ENCODE measurements around the gene PPP1R9A. TPM values are rescaled to one million over a fixed set of nuclear protein-coding genes. Genes with fewer than 3 reads are reported as not detected.

PPP1R9A gene
- total RNA-seq, 2 donors from 2014 or later = 22.5 to 27.7 TPM

GRCh38 chr7:95219721-95220120, 312.3 kb downstream of the PPP1R9A start:
- ATAC-seq (no peak), DNase-seq (no peak)
- intact Hi-C loops (cut with DNase I) = no loop called here

DNA sequence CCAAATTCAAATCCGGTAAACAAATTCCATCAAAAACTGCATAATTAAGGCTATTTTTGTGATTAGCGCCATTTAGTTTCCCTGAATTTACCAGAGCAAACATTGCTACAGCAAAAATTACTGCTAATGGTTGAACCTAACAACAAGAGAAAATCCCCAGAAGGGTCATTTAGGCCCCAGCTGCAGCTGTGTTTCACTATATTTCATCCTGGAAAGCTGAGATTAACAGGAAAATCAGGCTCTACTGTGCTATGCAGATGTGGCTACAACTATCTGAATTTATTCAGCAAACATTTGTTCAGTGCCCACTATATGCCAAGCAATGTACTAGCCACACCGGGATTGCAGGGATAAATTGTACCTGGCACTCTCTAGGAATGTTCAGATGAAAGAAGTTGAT, 312.9 kb downstream of the PPP1R9A start:
- DNase-seq (no peak), ATAC-seq (no peak)
- intact Hi-C loops (cut with DNase I) = no loop called here

- DNase-seq = no peak
- intact Hi-C loops (cut with DNase I) = no loop called here
- ATAC-seq = no peak
These were observed 317.9 kb downstream of the PPP1R9A start for GRCh38 chr7:95225301-95225700.

DNA sequence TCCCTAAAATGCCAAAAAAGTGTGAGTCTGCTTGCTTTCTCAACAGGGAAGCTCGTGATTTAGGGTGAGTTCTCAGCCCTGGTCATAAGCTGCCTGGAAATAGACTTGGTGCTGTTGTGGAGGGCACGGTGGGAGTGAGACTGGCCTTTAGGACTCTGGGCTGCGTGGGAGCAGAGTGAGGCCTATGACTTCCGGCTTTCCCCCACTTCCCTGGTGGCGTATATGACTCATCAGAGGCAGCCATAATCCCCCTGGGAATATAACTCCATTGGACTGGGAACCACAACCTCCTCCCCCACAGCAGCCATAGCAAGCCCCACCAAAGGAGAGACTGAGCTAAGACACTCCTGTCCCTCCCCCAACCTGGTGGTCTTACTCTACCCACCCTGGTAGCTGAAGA, 321.9 kb downstream of the PPP1R9A start:
- ATAC-seq = no peak
- intact Hi-C loops (cut with DNase I) = no loop called here

DNA sequence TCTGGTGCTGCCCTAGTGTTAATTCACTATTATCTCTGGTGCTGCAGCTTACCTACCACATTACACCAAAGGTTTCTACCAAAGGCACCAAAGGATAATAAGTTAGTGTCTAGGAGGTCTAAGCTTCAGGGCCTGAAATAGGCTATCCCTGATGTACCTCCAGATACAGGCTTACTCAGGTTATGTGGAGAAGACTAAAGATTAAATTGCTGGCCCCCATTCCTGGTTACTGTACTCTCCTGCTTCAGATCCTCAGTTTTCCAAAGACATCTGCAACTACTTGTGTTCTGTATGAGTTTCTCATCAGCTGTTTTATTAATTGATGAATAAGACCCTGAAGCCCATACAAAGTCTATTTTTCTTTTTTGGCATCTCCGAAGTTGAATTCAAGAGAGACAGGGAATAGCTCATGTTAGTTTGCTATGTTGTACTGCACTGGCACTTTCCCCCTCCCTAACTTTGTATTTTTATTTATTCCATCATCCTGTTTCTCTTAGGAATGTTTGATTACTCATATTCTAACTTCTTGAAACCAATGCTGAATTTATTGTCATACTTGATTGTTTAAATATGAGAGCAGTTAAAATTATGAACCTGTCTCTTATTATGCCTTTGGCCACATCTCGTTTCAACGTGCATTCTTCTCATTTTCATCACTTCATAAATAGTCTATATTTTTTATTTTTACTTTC, 331.0 kb downstream of the PPP1R9A start:
- DNase-seq = no peak
- no peak for ATAC-seq
- intact Hi-C loops (cut with DNase I) = no loop called here

More for the DNA sequence above, 321.9 kb downstream of the PPP1R9A start:
- DNase-seq = no peak

- intact Hi-C loops (cut with DNase I) = loop anchor here in 1 of 2 donors (10.0 kb wide), 1 partner anchor 796 kb away; no protein-coding TSS in a partner anchor
- no peak for ATAC-seq
- no peak for DNase-seq
These were observed 333.5 kb downstream of the PPP1R9A start for GRCh38 chr7:95240921-95241320.

DNA sequence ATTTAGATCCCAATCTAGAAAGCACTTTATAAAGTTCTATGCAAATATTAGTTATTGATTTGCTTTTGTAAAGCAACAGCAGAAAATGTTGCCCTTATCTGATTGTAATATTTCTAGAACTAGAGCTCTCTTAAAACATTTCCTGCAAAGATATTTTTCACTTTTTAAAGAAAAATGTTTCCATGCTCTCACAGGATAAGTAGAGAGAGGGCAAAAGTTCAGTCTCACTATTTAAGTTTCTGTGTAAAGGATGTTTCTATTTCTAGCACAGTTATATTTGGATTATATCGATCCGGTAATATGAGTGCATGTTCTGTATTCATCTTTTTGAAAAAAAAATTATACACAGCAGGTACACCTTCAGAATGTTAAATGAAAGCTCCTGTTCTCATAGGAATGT, 334.9 kb downstream of the PPP1R9A start:
- DNase-seq (no peak), ATAC-seq (no peak)
- intact Hi-C loops (cut with DNase I) = loop anchor here in 1 of 2 donors (10.0 kb wide), 1 partner anchor 797 kb away; no protein-coding TSS in a partner anchor

DNA sequence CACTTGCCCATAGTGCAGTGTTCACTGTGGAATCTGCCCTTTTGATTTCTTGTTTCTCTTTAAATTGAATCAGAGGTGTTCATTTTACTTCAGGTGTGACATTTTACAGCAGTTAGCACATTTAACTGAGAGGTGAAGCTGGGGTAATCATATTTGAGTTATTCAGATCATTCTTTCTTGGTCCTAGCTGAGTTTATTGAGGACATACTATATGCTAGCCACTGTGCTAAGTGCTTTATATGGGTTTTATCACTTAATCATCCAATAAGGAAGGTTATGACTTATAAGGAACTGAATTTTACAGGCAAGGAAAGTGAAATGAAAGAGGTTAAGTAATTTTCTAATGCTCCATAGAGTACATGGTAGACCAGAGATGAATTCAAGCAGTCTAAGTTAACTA, 337.2 kb downstream of the PPP1R9A start:
- DNase-seq = no peak
- intact Hi-C loops (cut with DNase I) = loop anchor here (5.0 to 10.0 kb wide), 3 partner anchors 797 to 947 kb away; no protein-coding TSS in a partner anchor
- no peak for ATAC-seq

- intact Hi-C loops (cut with DNase I) = loop anchor here (5.0 to 10.0 kb wide), 3 partner anchors 799 to 949 kb away; no protein-coding TSS in a partner anchor
- ATAC-seq = no peak
- no peak for DNase-seq
These were observed 338.6 kb downstream of the PPP1R9A start for GRCh38 chr7:95245828-95246500.

GRCh38 chr7:95246831-95247370, 339.5 kb downstream of the PPP1R9A start:
- intact Hi-C loops (cut with DNase I) = loop anchor here (5.0 to 10.0 kb wide), 3 partner anchors 800 to 950 kb away; no protein-coding TSS in a partner anchor
- ATAC-seq (peak; percentile 84 to 87), DNase-seq (no peak)

- no peak for ATAC-seq
- no peak for DNase-seq
- intact Hi-C loops (cut with DNase I) = no loop called here
These were observed 343.2 kb downstream of the PPP1R9A start for GRCh38 chr7:95250571-95250970.

- ATAC-seq (no peak), DNase-seq (no peak)
- intact Hi-C loops (cut with DNase I) = no loop called here
These were observed 344.6 kb downstream of the PPP1R9A start for GRCh38 chr7:95251966-95252365.

GRCh38 chr7:95253986-95254385, 346.6 kb downstream of the PPP1R9A start:
- DNase-seq (no peak), ATAC-seq (no peak)
- intact Hi-C loops (cut with DNase I) = no loop called here

DNA sequence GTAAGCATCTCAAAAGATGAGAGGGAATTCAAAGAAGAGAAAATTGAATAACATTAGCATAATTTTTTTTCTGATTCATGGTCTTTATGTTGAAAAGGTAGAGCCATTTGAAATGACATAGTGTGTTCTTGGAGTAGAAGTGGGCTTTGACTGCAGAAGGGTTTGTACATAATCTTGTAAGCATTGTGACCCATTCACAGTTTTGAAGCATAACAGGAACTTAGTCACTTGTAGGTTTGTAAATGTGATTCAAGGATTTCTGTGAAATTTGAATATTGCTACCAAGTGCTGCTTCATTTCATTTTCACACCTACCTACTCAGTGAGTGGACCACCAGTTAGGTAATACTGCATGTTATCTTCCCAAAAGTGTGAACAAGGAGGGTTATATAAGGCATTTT, 348.3 kb downstream of the PPP1R9A start:
- ATAC-seq (no peak), DNase-seq (no peak)
- intact Hi-C loops (cut with DNase I) = no loop called here

GRCh38 chr7:95261895-95262415, 354.6 kb downstream of the PPP1R9A start:
- no peak for ATAC-seq
- DNase-seq = no peak
- intact Hi-C loops (cut with DNase I) = no loop called here

DNA sequence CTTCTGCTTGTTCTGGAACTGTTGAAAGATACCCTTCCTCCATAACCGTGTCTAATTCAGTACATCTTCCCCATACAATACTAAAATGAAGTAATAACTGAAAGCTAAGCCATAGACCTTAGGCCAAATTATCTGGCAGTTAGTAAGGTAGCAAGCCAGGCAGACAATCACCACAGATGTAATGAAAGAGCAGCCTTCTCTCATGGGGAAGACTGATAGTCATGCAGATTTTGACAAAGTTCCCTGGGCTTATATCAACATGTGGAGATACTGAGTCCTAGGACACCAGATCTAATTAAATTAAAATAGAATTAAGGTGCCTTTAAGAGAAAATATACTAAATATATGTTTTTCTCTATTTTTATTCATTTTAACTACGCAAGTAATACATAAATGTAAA, 355.5 kb downstream of the PPP1R9A start:
- intact Hi-C loops (cut with DNase I) = no loop called here
- DNase-seq (no peak), ATAC-seq (no peak)

DNA sequence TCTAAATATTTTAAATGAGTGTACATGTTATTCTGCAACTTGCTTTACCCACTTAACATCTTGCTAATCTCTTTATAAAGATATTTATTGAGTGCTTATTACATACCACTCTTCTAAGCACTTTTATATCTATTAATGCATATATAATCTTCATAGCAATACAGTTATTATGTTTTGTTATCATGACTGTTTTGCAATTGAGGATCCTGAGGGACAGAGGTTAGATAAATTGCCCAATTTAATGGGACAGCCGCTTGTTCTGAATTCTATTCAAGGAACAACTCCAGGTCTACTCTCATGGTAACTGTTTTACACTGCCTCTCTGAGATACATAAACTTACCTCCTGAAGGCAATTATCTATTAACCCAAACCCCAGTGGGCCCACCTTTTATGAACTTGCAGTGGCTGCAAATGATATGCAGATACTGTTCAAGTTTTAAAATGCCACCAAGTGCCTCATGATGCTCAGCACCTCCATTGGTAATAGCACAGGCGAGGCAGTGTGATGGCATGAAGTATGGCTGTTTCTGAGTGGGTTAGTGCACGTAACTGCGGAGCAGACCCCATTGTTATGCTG, 356.5 kb downstream of the PPP1R9A start:
- no peak for DNase-seq
- no peak for ATAC-seq
- intact Hi-C loops (cut with DNase I) = no loop called here

GRCh38 chr7:95264363-95264891, 357.0 kb downstream of the PPP1R9A start:
- intact Hi-C loops (cut with DNase I) = no loop called here
- DNase-seq (no peak), ATAC-seq (peak; percentile 34 to 75)

DNA sequence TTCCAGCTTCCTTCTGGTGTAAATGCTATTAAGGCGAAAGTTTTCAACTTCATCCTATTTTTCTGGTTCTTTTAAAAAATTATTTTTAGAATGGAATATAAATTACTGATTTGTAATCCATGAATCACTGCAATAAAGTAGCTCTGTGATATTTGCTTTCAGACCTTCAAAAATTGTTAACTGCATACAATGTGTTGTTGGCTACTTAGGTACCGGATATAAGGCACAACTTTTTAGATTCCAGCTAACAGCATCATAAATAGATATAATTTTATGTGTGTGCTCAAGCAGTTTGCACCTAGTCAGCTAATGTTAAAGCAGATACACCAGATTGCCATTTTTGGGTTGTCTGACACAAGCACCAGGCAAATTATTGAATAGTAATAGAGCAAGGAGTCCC, 358.2 kb downstream of the PPP1R9A start:
- ATAC-seq = no peak
- DNase-seq = no peak
- intact Hi-C loops (cut with DNase I) = no loop called here

DNA sequence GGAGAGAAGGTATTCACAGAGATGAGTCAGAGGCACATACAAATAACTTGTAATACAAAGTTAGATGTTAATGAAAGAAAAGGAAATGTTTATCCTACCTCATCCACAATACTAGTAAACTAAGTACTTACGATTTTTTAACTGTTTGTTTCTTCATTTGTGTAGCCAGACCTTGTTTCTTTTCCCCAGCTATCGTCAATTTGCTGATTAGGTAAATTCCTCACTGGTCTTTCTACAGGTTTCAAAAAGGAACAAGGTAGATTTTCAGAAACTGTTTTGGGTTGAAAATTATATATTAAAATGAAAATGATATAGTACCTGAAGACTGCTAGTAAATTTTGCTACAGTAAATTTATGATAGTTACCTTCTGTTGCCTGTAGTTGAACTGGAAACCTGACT, 360.4 kb downstream of the PPP1R9A start:
- ATAC-seq = no peak
- intact Hi-C loops (cut with DNase I) = no loop called here
- DNase-seq = no peak
